Measurements from ENCODE around the gene RAI1.

RAI1 gene

GRCh38 chr17:17754719-17755686 is 73.7 kb downstream of the RAI1 start:
- no peak for DNase-seq

GRCh38 chr17:17755715-17756114 is 74.5 kb downstream of the RAI1 start:
- no peak for DNase-seq

GRCh38 chr17:17757391-17757791 is 76.1 kb downstream of the RAI1 start:
- DNase-seq, result peak; percentile 28

GRCh38 chr17:17757956-17758845 is 76.9 kb downstream of the RAI1 start:
- peak; percentile 7 for DNase-seq

GRCh38 chr17:17758941-17759563 is 77.8 kb downstream of the RAI1 start:
- DNase-seq, result no peak

- no peak for DNase-seq
Measured at GRCh38 chr17:17760350-17760749, 79.1 kb downstream of the RAI1 start.

GRCh38 chr17:17760872-17761550 is 79.8 kb downstream of the RAI1 start:
- no peak for DNase-seq

- DNase-seq, result no peak
Measured at GRCh38 chr17:17761894-17762743, 80.9 kb downstream of the RAI1 start.

- DNase-seq, result no peak
Measured at GRCh38 chr17:17762744-17763105, 81.5 kb downstream of the RAI1 start.

GRCh38 chr17:17763136-17763535 is 81.9 kb downstream of the RAI1 start:
- DNase-seq, result no peak

- DNase-seq, result no peak
Measured at GRCh38 chr17:17763734-17764133, 82.5 kb downstream of the RAI1 start.

GRCh38 chr17:17765359-17766076 is 84.3 kb downstream of the RAI1 start:
- no peak for DNase-seq

- no peak for DNase-seq
Measured at GRCh38 chr17:17766077-17766743, 85.0 kb downstream of the RAI1 start.

- DNase-seq, result no peak
Measured at GRCh38 chr17:17766744-17767120, 85.5 kb downstream of the RAI1 start.

- no peak for DNase-seq
Measured at GRCh38 chr17:17767154-17767869, 86.1 kb downstream of the RAI1 start.

GRCh38 chr17:17767887-17768418 is 86.7 kb downstream of the RAI1 start:
- no peak for DNase-seq

GRCh38 chr17:17768424-17769088 is 87.3 kb downstream of the RAI1 start:
- DNase-seq, result no peak

- DNase-seq, result no peak
Measured at GRCh38 chr17:17769869-17770631, 88.8 kb downstream of the RAI1 start.
